ENCODE data around the gene YDJC.
"Not testable (repeated sequence)": the region's sequence is repeated elsewhere in the genome, so short reads cannot be mapped to it uniquely, and the experiment has no call there.

YDJC gene, protein sequence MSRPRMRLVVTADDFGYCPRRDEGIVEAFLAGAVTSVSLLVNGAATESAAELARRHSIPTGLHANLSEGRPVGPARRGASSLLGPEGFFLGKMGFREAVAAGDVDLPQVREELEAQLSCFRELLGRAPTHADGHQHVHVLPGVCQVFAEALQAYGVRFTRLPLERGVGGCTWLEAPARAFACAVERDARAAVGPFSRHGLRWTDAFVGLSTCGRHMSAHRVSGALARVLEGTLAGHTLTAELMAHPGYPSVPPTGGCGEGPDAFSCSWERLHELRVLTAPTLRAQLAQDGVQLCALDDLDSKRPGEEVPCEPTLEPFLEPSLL

DNA sequence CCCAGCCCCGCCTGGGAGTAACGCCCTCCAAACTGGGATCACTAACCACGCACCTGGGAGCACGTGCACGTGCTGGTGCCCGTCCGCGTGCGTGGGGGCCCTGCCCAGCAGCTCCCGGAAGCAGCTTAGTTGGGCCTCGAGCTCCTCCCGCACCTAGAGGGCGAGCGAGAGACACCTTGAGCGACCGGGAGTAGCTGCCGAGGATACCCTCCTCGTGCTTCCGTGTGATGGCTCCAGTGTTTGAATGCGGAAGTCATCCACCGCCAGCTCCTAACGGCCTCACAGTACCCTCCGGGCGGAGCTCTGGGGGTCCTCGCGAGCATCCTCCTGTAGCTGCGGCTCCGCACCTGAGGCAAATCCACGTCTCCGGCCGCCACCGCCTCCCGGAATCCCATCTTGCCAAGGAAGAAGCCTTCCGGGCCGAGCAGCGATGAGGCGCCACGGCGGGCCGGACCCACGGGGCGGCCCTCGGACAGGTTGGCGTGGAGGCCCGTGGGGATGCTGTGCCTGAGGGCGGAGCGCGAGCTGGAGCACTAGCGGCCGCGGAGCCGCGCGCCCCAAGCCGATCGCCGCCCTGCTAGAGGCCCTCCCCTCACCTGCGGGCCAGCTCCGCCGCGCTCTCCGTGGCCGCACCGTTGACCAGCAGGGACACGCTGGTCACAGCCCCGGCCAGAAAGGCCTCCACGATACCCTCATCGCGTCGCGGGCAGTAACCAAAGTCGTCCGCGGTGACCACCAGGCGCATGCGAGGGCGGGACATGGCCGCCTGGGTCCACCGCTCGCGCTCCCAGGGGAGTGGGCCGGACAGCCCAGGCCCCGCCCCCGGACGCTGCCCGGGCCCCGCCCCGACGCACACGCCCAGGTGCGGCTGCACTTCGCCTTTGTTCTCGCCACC is at the start of gene YDJC:
YDJC (minus strand) TSS at position 768 of the 895 bp plus-strand sequence; CDS start at position 760, 8 bp downstream.
- in situ Hi-C loops (cut with MboI; ENCODE audit: low sequenced_read_pairs), result no loop called here

DNA sequence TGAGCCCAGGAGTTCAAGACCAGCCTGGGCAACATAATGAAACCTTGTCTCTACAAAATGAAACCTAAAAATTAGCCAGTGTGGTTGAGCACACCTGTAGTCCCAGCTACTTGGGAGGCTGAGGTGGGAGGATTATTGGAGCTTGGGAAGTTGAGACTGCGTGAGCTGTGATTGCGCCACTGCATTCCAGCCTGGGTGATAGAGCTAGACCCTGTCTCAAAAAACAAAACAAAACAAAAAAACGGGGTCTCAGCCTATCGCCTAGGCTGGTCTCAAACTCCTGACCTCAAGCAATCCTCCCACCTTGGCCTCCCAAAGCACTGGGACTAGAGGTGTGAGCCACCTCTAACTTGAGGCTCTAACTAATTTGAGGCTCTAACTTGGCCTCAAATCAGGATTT is 49.6 kb upstream of the YDJC start:
- in situ Hi-C loops (cut with MboI; ENCODE audit: low sequenced_read_pairs), result no loop called here

DNA sequence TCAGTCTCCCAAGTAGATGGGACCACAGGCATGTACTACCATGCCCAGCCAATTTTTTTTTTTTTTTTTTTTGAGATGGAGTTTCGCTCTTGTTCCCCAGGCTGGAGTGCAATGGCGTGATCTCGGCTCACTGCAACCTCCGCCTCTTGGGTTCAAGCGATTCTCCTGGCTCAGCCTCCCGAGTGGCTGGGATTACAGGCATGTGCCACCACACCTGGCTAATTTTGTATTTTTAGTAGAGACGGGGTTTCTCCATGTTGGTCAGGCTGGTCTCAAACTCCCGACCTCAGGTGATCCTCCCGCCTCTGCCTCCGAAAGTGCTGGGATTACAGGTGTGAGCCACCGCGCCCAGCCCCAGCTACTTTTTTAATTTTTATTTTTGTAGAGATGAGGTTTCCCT is 49.0 kb upstream of the YDJC start:
- in situ Hi-C loops (cut with MboI; ENCODE audit: low sequenced_read_pairs), result not testable (repeated sequence)

DNA sequence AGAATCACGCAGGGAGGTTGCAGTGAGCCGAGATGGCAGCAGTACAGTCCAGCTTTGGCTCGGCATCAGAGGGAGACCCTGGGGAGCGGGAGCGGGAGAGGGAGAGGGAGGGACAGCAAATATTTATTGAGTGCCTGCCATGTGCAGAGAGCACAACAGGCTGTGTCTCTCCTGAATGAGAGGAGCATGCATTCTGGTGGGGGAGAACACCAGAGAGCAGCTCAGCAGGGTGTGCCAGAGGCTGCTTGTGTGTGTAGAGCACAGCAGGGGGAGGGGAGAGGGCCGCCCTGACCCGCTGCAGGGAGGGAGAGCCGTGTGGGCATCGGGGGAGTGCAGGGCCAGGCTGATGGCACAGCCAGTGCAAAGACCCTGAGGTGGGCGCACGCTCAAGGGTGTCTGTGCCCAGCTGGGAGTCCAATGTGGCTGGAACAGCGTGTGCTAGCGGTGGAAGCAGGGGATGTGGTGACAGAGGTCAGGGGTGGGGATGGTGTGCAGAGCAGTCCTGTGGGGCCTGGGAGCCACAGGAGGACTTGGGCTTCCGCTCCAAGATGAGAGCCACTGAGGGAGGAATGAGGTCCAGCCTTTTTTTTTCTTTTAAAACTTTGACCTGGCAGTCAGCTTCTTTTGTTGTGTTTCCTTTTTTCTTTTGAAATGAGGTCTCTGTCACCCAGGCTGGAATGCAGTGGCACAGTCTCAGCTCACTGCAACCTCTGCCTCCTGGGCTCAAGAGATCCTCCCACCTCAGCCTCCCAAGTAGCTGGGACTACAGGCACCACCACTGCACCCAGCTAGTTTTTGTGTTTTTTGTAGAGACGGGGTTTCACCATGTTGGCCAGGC is 48.0 kb upstream of the YDJC start:
- in situ Hi-C loops (cut with MboI; ENCODE audit: low sequenced_read_pairs), result no loop called here

DNA sequence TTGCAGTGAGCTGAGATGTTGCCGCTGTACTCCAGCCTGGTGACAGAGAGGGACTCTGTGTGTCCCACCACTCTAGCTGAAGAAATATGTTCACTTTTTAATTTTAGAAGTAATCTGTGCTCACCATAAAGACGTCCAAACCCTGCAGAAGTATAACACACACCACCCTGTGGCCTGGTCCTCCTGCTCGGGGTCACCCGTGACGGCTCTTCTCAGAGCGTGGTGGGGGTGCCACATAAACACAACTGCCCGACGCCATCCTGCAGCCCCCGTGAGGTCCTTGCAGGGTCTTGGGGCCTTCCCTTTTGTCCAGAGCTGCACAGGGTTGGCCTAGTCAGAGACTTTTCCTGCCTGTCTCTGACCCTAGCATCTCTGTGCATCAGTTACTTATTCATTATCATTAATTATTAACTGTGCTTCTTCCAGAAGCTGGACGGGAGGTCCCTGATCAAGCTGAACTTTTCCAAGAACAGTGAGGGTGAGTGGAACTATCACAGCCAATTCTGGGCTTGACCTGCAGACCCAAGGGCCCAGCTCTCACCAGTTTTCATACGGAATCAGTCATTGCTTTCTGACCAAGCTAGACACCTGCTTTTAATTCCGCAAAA is 44.9 kb upstream of the YDJC start:
- in situ Hi-C loops (cut with MboI; ENCODE audit: low sequenced_read_pairs), result no loop called here

DNA sequence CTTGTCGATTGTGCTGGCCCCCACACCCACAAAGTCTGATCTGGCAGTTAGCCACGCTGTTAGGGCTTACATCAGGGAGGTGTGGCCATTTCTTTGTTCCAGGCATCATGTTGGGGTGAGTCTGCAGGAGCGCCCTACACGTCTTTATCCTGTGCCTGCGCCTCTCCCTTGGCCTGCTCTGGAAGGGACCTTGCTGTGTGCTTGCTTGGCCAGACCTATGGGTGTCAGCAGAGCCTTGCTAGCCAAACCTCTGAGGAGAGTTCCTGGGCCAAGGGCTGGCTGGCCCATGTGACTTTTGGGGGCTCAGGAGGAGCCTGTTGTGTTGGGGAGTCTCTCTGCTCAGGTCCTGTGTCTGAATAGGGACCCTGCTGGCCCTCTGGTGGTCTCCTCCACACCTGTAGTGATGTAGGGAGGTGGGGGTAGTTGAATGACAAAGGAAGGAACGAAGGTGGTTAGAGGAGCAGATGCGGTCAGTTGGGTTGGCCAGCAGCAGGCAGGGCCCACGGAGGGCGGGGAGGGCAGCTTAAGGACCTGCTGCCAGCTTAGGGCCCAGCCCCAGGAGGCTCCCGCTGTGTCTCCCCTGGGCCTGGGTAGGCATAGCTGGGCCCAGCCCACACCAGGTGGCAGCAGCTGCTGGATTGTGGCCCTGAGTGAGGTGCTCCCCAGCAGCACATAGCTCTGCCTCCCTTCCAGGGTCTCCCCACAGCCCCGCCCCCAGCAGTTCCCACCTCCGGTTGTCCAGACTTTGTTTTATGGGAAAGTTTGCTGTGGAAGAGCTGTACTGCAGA is 43.9 kb upstream of the YDJC start:
- in situ Hi-C loops (cut with MboI; ENCODE audit: low sequenced_read_pairs), result no loop called here

DNA sequence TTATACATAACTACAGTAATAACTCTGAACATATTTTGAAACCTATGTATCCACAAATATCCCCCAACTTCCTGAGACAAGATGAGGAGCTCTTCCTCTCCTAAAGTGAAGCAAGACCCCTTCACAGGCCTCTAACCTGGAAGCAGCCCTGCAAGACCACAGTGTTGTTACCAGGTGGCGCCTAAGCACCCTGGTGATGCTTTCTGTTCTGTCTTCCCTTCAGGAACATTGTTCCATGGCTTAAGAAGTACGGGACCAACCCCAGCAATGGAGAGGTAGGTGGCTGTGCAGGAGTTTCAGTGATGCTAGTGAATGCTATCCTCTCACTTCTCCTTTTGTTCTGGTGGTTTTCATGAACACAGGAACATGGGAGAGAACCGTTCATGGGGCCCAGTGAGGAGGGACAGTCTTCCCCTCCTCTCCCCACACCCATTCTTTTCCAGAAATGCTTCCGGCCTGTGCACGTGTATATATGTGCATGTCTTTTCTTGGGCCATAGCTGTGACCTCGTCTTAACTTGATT is 42.3 kb upstream of the YDJC start:
- in situ Hi-C loops (cut with MboI; ENCODE audit: low sequenced_read_pairs), result no loop called here

DNA sequence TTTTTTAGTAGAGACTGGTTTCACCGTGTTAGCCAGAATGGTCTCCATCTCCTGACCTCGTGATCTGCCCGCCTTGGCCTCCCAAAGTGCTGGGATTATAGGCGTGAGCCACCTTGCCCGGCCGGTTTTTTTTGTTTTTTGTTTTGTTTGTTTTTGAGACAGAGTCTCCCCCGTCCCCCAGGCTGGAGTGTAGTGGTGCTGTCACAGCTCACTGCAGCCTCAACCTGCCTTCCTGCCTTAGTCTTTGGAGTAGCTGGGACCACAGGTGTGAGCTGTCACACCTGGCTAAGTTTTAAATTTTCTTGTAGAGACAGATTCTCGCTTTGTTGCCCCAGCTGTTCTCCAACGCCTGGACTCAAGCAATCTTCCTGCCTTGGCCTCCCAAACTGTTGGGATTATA is 39.2 kb upstream of the YDJC start:
- in situ Hi-C loops (cut with MboI; ENCODE audit: low sequenced_read_pairs), result no loop called here

DNA sequence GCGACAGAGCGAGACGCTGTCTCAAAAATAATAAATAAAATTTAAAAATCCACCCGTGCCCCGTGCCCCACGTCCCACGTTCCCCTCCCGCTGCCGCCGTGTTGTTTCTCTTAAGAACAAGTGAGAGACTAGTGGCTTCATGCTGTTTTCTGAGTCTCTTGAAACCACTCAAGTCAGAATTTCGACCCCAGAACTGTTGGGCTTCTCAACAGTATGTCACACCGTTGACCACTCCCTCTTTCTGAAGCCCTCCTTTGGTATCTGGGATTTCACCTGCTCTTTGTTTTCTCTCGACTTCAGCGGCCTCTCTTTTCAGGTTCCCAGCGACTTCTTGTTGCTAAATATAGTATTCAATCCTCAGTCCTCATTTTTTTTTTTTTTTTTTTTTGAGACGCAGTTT is 37.0 kb upstream of the YDJC start:
- in situ Hi-C loops (cut with MboI; ENCODE audit: low sequenced_read_pairs), result no loop called here

DNA sequence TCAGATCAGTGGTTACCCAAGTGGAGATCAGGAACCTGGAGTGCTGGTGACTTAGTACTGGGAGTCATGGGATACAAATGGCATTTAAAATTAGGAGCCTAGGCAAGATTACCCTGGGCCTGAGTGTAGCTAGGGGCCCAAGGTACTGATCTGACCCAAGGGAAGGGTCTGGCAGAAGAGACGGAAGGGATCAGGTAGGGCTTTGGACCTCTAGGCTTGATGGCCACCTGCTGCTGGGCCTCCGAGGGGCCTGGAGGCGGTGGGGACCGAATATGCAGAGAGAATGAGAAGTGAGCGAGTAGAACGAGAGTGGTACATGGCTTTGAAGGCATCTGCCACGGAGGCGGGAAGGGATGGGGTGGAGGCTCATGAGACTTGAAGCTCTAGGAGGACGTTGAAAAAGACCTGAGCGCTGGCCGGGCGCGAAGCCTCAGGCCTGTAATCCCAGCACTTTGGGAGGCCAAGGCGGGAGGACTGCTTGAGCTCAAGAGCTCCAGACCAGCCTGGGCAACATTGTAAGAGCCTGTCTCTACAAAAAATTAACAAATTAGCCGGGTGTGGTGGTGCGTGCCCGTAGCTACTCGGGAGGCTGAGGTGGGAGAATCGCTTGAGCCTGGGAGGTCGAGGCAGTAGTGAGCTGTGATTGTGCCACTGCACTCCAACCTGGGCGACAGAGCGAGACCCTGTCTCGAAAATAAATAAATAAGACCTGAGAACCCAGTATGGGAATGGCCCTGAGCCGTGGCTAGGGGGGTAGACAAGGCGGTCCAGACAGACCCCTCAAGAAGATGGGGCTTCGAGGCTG is 35.4 kb upstream of the YDJC start:
- in situ Hi-C loops (cut with MboI; ENCODE audit: low sequenced_read_pairs), result no loop called here

DNA sequence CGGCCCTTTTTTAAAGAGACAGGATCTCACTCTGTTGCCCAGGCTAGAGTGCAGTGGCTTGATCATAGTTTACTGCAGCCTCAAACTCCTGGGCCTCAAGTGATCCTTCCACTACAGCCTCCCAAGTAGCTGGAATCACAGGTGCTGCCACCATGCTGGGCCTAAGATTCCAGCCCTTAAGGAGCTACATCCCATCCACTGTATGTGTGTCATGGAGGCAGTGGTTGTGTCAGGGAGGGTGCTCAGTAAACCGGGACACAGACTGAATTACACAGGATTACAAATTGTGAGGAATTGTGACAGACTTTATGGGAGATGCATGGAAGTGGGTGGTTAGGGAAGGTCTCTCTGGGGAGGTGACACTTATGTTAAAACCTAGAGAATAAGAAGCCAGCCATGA is 33.9 kb upstream of the YDJC start:
- in situ Hi-C loops (cut with MboI; ENCODE audit: low sequenced_read_pairs), result no loop called here

DNA sequence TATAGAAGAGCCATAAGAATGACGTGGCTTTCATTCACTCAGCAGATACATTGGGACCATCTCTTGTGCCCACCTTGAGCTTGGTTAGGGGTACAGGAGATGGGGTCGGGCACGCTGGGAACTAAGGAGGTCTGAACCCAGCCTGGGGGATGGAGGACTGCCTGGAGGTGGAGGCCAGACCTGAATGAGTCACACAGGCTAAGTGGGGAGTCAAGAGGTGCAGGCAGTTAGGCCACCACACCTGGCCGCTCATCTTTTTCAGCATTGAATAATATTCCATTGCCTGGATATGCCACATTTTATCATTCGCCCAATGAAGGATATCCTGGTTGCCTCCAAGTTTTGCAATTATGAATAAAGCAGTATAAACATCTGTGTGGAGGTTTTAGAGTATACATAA is 32.2 kb upstream of the YDJC start:
- in situ Hi-C loops (cut with MboI; ENCODE audit: low sequenced_read_pairs), result no loop called here

DNA sequence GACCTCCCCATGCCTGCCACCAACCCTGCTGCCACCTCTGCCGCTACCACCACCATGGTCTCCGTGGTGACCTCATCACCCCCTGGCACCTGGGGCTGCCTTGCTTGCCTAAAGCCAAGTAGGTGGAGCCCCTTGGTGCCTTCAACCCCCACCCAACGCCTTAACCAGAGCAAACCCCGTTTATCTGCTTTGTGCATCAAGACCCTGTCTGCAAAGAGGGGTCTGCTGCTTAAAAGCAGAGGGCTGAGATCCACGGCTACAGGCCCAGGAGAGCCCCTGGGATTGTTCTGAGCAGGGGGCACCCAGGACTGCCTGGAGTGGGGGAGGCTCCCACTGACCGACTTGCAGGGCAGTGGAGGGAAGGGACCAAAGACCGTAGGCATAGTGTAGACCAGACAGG is 31.1 kb upstream of the YDJC start:
- in situ Hi-C loops (cut with MboI; ENCODE audit: low sequenced_read_pairs), result no loop called here

DNA sequence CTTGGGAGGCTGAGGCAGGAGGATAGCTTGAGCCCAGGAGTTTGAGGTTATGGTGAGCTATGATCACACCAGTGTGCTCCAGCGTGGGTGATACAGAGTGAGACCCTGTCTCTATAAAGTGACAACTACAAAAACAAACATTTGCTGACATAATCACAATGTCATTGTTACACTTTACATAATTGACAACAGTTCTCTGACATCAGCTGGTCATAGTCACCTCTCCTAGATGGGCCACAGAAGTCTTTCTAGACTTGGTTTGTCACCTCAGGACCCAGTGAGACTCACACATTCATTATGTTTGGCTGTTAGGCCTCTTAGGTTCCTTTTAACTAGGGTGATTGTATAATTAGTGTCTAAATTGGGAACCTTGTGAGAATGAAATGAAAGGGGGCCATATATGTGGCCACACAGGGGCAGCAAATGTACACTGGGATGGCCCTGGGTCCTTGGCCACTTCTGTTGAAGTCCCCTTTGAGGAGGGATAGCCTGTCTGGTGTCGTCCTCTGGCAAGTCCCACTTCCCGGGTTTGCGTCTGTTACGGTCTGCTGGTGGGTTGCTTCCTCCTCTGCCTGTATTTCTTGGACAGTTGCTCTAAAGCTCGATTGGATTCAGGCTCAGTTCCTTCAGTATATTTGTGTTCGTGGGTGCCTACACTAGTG is 30.2 kb upstream of the YDJC start:
- in situ Hi-C loops (cut with MboI; ENCODE audit: low sequenced_read_pairs), result no loop called here

DNA sequence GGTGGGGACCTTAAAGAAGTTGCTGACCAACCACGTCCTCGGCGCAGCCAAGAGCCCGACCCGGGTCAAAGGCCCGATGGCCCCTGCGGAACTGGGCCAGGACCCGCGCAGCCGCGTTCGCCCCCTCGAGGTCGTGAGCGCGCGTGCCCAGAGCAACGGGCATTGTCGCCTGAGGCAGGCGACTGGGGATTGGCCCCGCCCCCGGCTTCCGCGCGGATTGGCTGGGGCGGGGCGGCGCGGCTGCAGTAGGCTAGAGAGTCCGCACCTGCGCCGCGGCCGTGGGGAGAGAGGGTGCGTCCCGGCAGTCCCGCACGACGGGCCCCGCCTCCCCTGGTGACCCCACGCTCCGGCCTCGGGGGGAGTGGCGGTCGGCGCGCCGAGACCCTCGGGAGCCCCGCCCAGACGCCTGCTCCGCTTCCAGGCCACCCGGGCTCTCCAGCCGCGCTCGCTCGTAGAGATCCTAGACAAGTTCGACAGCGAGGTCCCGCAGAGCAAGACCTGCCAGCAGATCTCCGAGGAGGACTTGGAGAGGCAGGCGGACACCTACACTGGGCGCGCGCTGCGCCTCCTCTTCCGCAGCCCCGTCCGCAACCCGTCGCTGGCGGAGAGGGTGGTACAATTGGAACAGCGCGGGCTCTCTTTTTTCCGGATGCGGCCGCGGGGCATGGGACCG is 27.7 kb upstream of the YDJC start:
- in situ Hi-C loops (cut with MboI; ENCODE audit: low sequenced_read_pairs), result no loop called here

DNA sequence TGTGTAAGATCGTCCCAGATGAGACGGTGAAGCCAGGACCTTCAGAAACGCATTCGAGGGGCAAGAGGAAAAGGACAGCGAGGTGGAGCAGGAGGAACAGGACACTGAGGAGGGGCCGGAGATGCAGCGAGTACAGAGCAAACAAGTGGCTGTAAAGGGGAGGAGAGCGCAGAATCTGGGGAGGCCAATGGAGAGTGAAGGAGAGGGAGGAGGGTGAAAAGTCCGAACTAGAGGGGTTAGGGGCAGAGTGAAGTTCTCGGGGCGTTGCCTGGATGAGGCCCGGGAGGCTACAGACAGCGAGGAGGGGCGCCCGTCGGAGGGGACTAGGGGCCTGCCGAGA is 27.2 kb upstream of the YDJC start:
- in situ Hi-C loops (cut with MboI; ENCODE audit: low sequenced_read_pairs), result no loop called here

DNA sequence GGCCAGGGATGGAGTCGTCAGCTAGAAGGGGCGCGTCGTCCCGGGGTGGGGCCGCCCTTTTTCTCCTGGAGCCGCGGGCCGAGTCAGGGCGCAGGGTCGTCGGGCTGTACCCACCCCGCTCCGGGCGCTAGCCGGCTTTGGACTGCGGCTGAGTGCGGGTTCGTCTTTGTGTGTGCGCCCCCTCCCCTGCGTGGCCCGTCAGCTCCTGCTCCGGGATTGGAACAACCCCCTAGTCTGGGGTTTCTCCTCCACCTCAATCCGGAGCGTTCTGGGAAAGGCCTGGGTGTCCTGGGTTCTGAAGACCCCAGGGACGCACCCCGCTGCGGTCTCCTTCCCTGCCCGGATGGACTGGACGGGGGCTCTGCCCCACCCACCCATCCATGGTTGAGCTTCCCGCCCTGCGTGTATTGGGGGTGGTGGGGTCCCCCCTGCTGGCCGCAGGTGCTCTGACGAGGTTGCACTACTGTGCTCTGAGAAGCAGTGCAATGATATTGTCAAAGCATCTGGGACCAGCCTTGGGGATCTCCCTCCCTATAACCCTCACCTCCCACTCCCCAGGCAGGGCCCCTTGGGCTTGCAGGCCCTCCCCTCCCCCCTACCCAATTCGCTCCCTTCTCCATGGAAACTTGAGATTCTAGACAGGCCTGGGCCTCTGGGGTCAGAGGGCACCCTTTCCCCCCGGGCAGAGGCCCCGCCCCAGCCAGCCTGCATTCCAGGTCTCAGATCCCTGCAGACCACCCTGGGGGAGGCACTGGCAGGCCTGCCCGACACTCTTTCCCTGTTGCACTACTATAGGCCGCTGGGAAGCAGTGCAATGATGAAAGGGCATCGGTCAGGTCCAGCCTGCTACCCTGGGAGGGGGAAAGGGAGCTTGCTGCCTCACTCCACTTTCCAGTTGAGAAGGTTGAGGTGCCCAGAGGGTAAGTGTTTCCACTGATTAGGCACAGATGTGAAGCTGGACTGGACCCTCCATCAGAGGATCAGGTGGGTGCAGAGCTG is 23.0 kb upstream of the YDJC start:
- in situ Hi-C loops (cut with MboI; ENCODE audit: low sequenced_read_pairs), result no loop called here
